H1 (cell line): Measurements from ENCODE around the gene SCGB2A2. TPM values are rescaled to one million over a fixed set of nuclear protein-coding genes. Genes with fewer than 3 reads are reported as not detected.

Experiments
- CTCF ChIA-PET: fragments of 300-600 bp; sonication (Branson Sonifier 250); formaldehyde crosslinking; loops from one replicate; lab custom pipeline; 2021; ENCODE audit not compliant: partially characterized antibody; lab: Charles Lee
- POLR2A ChIA-PET: fragments of 300-600 bp; sonication (Branson Sonifier 250); formaldehyde crosslinking; loops from one replicate; lab custom pipeline; 2021; ENCODE audit warnings: inconsistent platforms; ENCODE audit not compliant: partially characterized antibody; lab: Charles Lee
- DNase-seq, 2 experiments: peaks; one replicate each; pipeline versions ENCODE4 v3.0.0 to v3.0.0-alpha.2; 2010 to 2022; ENCODE audit warnings: low spot score in 2 of 2, low read depth in 1 of 2, mixed read lengths in 1 of 2
- FAIRE-seq: peaks from 2 replicates; lab custom pipeline; 2011; peaks lifted over from hg19 to GRCh38; lab: Jason Lieb, UNC
- H2AFZ ChIP-seq: 2 replicates; pipeline ENCODE4 v1.8.1; 2012; ENCODE audit warnings: low read length, inconsistent platforms
- H2AK5ac ChIP-seq: 2 replicates; pipeline ENCODE4 v1.6.1; 2013; ENCODE audit warnings: low read depth, low read length
- H2BK120ac ChIP-seq: replicated peaks from 2 replicates; pipeline ENCODE3; 2013; ENCODE audit warnings: low read depth, low read length, inconsistent platforms
- H2BK12ac ChIP-seq: 2 replicates; pipeline ENCODE4 v1.6.1; 2013; ENCODE audit warnings: low read depth, low read length
- H2BK15ac ChIP-seq: 2 replicates; pipeline ENCODE4 v1.6.1; 2013; ENCODE audit warnings: low read length
- H2BK20ac ChIP-seq: 2 replicates; pipeline ENCODE4 v1.6.1; 2013; ENCODE audit warnings: low read length
- H2BK5ac ChIP-seq: 2 replicates; pipeline ENCODE4 v1.6.1; 2013; ENCODE audit warnings: low read depth, low read length
- H3K14ac ChIP-seq: 2 replicates; pipeline ENCODE4 v1.6.1; 2013; ENCODE audit warnings: inconsistent platforms; ENCODE audit not compliant: insufficient read length
- H3K18ac ChIP-seq: 2 replicates; pipeline ENCODE4 v1.6.1; 2013; ENCODE audit warnings: low read length; ENCODE audit errors: extremely low read depth
- H3K23ac ChIP-seq: 2 replicates; pipeline ENCODE4 v1.6.1; 2013; ENCODE audit warnings: inconsistent platforms; ENCODE audit not compliant: insufficient read length
- H3K23me2 ChIP-seq: 2 replicates; pipeline ENCODE4 v1.6.1; 2013; ENCODE audit warnings: low read depth, low read length
- H3K27ac ChIP-seq: 2 replicates; pipeline ENCODE4 v1.6.1; 2011; ENCODE audit warnings: low read depth, low read length, inconsistent platforms
- H3K27me3 ChIP-seq, 4 experiments: replicated peaks in 1 of 4; 1 replicate in 1 of 4; 2 replicates in 3 of 4; pipeline versions ENCODE4 v1.6.1 to v1.8.1; 2011 to 2013; ENCODE audit warnings: low read length in 3 of 4, mild to moderate bottlenecking in 3 of 4, inconsistent platforms in 2 of 4, mixed read lengths in 2 of 4, moderate library complexity in 1 of 4; ENCODE audit not compliant: control insufficient read depth in 3 of 4, insufficient read depth in 3 of 4; ENCODE audit errors: extremely low read depth in 1 of 4
- H3K36me3 ChIP-seq, 4 experiments: 2 replicates each; pipeline versions ENCODE4 v1.6.1 to v1.8.1; 2011 to 2013; ENCODE audit warnings: mild to moderate bottlenecking in 4 of 4, low read length in 3 of 4, moderate library complexity in 2 of 4, control low read depth in 1 of 4, inconsistent platforms in 1 of 4; ENCODE audit not compliant: insufficient read depth in 4 of 4, control insufficient read depth in 2 of 4
- H3K4ac ChIP-seq: replicated peaks from 2 replicates; pipeline ENCODE3; 2013; ENCODE audit warnings: low read length, low read depth, mixed read lengths, inconsistent platforms; ENCODE audit not compliant: insufficient read length
- H3K4me1 ChIP-seq, 4 experiments: replicated peaks in 1 of 4; 1 replicate in 1 of 4; 2 replicates in 3 of 4; pipeline versions ENCODE4 v1.6.1 to v1.8.1; 2011 to 2013; ENCODE audit warnings: low read length in 3 of 4, inconsistent platforms in 2 of 4, mixed read lengths in 1 of 4; ENCODE audit not compliant: insufficient read depth in 4 of 4, control insufficient read depth in 3 of 4
- H3K4me2 ChIP-seq, 2 experiments: 2 replicates each; pipeline versions ENCODE4 v1.6.1 to v1.8.1; 2011 to 2013; ENCODE audit warnings: low read depth in 2 of 2, low read length in 2 of 2, control low read depth in 1 of 2, inconsistent platforms in 1 of 2, mild to moderate bottlenecking in 1 of 2; ENCODE audit not compliant: insufficient read depth in 1 of 2
- H3K4me3 ChIP-seq, 4 experiments: fragments of 200-600, 300-600 bp in 1 of 4; sonication (generic), shearing (Covaris generic), sonication (Bioruptor Twin) in 1 of 4; 2 replicates each; pipeline versions ENCODE4 v1.5.1 to v1.8.1; 2011 to 2016; ENCODE audit warnings: low read length in 4 of 4, low read depth in 3 of 4, control low read depth in 2 of 4, inconsistent platforms in 2 of 4, mild to moderate bottlenecking in 2 of 4, mixed read lengths in 1 of 4, moderate library complexity in 1 of 4; ENCODE audit not compliant: insufficient read depth in 2 of 4; ENCODE audit errors: extremely low read depth in 1 of 4
- H3K56ac ChIP-seq: replicated peaks from 2 replicates; pipeline ENCODE3; 2013; ENCODE audit warnings: low read depth, mild to moderate bottlenecking, mixed read lengths, low read length, inconsistent platforms; ENCODE audit not compliant: insufficient read length
- H3K79me1 ChIP-seq: 2 replicates; pipeline ENCODE4 v1.6.1; 2013; ENCODE audit warnings: low read depth, low read length, control low read depth
- H3K79me2 ChIP-seq, 2 experiments: 2 replicates each; pipeline versions ENCODE4 v1.6.1 to v1.8.1; 2012 to 2013; ENCODE audit warnings: low read length in 2 of 2, mild to moderate bottlenecking in 2 of 2, inconsistent platforms in 1 of 2; ENCODE audit not compliant: insufficient read depth in 2 of 2, control insufficient read depth in 1 of 2
- H3K9ac ChIP-seq, 4 experiments: replicated peaks in 1 of 4; 1 replicate in 1 of 4; 2 replicates in 3 of 4; pipeline versions ENCODE4 v1.6.1 to v1.8.1; 2011 to 2013; ENCODE audit warnings: low read depth in 3 of 4, low read length in 3 of 4, control low read depth in 2 of 4, mild to moderate bottlenecking in 2 of 4, moderate library complexity in 2 of 4, inconsistent platforms in 1 of 4; ENCODE audit errors: extremely low read depth in 1 of 4
- H3K9me3 ChIP-seq, 2 experiments: 2 replicates each; pipeline versions ENCODE4 v1.6.1 to v1.8.1; 2012 to 2013; ENCODE audit warnings: mild to moderate bottlenecking in 2 of 2, moderate library complexity in 2 of 2, control low read depth in 1 of 2, inconsistent platforms in 1 of 2, low read depth in 1 of 2, low read length in 1 of 2, mixed read lengths in 1 of 2; ENCODE audit not compliant: insufficient read depth in 2 of 2
- H4K20me1 ChIP-seq, 2 experiments: replicated peaks in 1 of 2; 2 replicates each; pipeline versions ENCODE3 to v1.8.1; 2011 to 2013; ENCODE audit warnings: inconsistent platforms in 2 of 2, low read length in 2 of 2, mild to moderate bottlenecking in 1 of 2; ENCODE audit not compliant: insufficient read depth in 2 of 2, control insufficient read depth in 1 of 2
- H4K5ac ChIP-seq: 2 replicates; pipeline ENCODE4 v1.6.1; 2013; ENCODE audit warnings: low read length, low read depth, mixed read lengths, inconsistent platforms; ENCODE audit not compliant: insufficient read length
- H4K8ac ChIP-seq: 2 replicates; pipeline ENCODE4 v1.8.0; 2013; ENCODE audit warnings: mild to moderate bottlenecking, moderate library complexity, low read length, inconsistent platforms; ENCODE audit not compliant: insufficient read depth; ENCODE audit errors: extremely low read depth
- H4K91ac ChIP-seq: replicated peaks from 2 replicates; pipeline ENCODE3; 2013; ENCODE audit warnings: low read length, mixed read lengths, inconsistent platforms; ENCODE audit not compliant: insufficient read length
- BCL11A ChIP-seq, 2 experiments: IDR thresholded peaks; one replicate each; pipeline ENCODE4 v1.6.1; 2011; ENCODE audit warnings: low read depth in 2 of 2, low read length in 2 of 2, mild to moderate bottlenecking in 2 of 2
- CEBPB ChIP-seq: IDR thresholded peaks from 2 replicates; pipeline ENCODE4 v1.6.1; 2012; ENCODE audit warnings: low read depth, low read length
- CTBP2 ChIP-seq: IDR thresholded peaks from 2 replicates; pipeline ENCODE4 v1.7.0; 2011; ENCODE audit warnings: borderline replicate concordance, mild to moderate bottlenecking, moderate library complexity, mixed read lengths, low read length; ENCODE audit not compliant: insufficient read depth, insufficient read length
- KDM1A ChIP-seq: fragments of 200-600, 300-600 bp; sonication (generic); IDR thresholded peaks from 2 replicates; pipeline ENCODE4 v1.7.1; 2016; ENCODE audit warnings: mild to moderate bottlenecking, low read length, borderline replicate concordance
- NANOG ChIP-seq: IDR thresholded peaks from 2 replicates; pipeline ENCODE4 v1.6.1; 2011; ENCODE audit warnings: low read length, low read depth, mild to moderate bottlenecking, inconsistent platforms; ENCODE audit not compliant: insufficient read depth, poor library complexity, severe bottlenecking
- POU5F1 ChIP-seq: IDR thresholded peaks from 2 replicates; pipeline ENCODE4 v1.6.1; 2011; ENCODE audit warnings: low read depth, mild to moderate bottlenecking, low read length, moderate library complexity
- RBBP5 ChIP-seq: IDR thresholded peaks from 2 replicates; pipeline ENCODE4 v1.7.1; 2012; ENCODE audit warnings: low read depth, mild to moderate bottlenecking, inconsistent platforms, low read length, moderate library complexity, borderline replicate concordance
- RNF2 ChIP-seq: fragments of 200-900, 300-1000 bp; sonication (generic); IDR thresholded peaks from 2 replicates; pipeline ENCODE4 v1.7.1; 2016; ENCODE audit warnings: borderline replicate concordance, low read depth, mild to moderate bottlenecking, antibody characterized with exemption, low read length; ENCODE audit not compliant: poor library complexity, severe bottlenecking; ENCODE audit errors: missing control alignments
- RXRA ChIP-seq: IDR thresholded peaks from 2 replicates; pipeline ENCODE4 v1.6.1; 2011; ENCODE audit warnings: low read depth, mild to moderate bottlenecking, low read length, moderate library complexity; ENCODE audit not compliant: insufficient read depth
- SIN3A ChIP-seq, 2 experiments: IDR thresholded peaks in 1 of 2; conservative IDR thresholded peaks in 1 of 2; 2 replicates each; pipeline ENCODE4 v1.6.1; 2011 to 2012; ENCODE audit warnings: low read length in 2 of 2, improper control_type of control experiment in 1 of 2, low read depth in 1 of 2, mild to moderate bottlenecking in 1 of 2
- SP2 ChIP-seq: IDR thresholded peaks from 2 replicates; pipeline ENCODE4 v1.6.1; 2012; ENCODE audit warnings: mild to moderate bottlenecking, low read length, inconsistent platforms
- SRF ChIP-seq: IDR thresholded peaks from 2 replicates; pipeline ENCODE4 v1.6.1; 2011; ENCODE audit warnings: mild to moderate bottlenecking, low read depth, low read length, moderate library complexity
- TBP ChIP-seq: IDR thresholded peaks from 2 replicates; pipeline ENCODE4 v1.6.1; 2011; ENCODE audit warnings: low read depth, low read length, improper control_type of control experiment
- ZNF274 ChIP-seq: IDR thresholded peaks from 2 replicates; pipeline ENCODE4 v1.7.0; 2012; ENCODE audit warnings: low read length, borderline replicate concordance; ENCODE audit errors: extremely low read depth
- WGBS, 2 experiments: shearing (Covaris generic) in 1 of 2; methylation state at CpG; one replicate each; pipeline versions ENCODE4 v1.1.6 to v1.1.7; 2013 to 2015; ENCODE audit warnings: low lambda C conversion rate in 2 of 2, mixed read lengths in 2 of 2, inconsistent platforms in 1 of 2, low coverage in 1 of 2, missing lambda C conversion rate in 1 of 2; ENCODE audit not compliant: insufficient replicate concordance in 2 of 2, insufficient coverage in 1 of 2, insufficient read length in 1 of 2; ENCODE audit errors: extremely low coverage in 1 of 2, missing lambda C conversion rate in 1 of 2; 5-methylcytosine and 5-hydroxymethylcytosine counted together
- polyA plus RNA-seq, 7 experiments: library from polyadenylated mRNA; depleted of rRNA in 3 of 7; stranded (reverse) in 5 of 7; unstranded in 2 of 7; fragments of >200 nt in 5 of 7; fragments of 200-250 nt in 2 of 7; gene quantifications; 1 replicate in 5 of 7; 2 replicates in 1 of 7; 4 replicates in 1 of 7; pipeline versions ENCODE4 v1.2.1 to v1.2.3, GENCODE V29; 2011 to 2013; ENCODE audit warnings: missing spikeins in 2 of 7, mixed read lengths in 2 of 7
- total RNA-seq: library from RNA; stranded (reverse); fragmentation: NEBNext Ultra II Directional; extraction: Animal tissue kit (Norgen Biotek cat#: 25700); gene quantifications from 2 replicates; pipeline ENCODE4 v1.2.1, GENCODE V29; 2021

The SCGB2A2 gene
- total and polyA plus RNA-seq, 2 of the 8 experiments (the other 6 are each of a cell fraction or from before 2014, with no cell fraction given): not detected

DNA sequence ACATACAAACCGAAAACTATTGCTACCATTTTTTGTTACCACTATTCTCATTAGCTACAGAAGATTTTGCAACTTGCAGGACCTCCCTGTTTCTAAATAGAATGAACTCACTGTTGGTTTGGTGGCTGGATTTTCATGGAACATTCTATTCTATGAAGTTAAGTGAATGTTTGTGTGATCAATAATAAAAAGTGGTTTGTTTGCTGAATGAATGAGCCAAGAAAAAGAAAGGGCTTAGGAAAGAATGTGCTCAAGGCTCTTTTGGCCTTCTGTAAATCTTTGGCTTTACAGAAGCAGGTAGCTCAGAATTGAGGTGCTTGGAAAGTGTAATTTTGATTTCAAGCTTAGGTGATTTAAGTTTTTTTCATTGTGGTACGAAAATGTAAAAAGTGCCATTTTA lies 33.8 kb upstream of the SCGB2A2 start:
- 94% methylated on average over 2 of the region's 2 CpGs; no CpG with 5 or more reads in 1 of the 2 experiments for WGBS, 2 experiments
- Histone ChIP-seq H3K14ac (no peak overlapping the region), H3K23me2 (peaks cover 3% of the 10 kb centered on the region; the same call in 1 of the 2 replicates), H3K18ac (no peak overlapping the region), H3K4me1 (no peaks in the 10 kb centered on the region), H3K36me3 (no peaks in the 10 kb centered on the region), H3K56ac (no peak overlapping the region), H3K23ac (no peak overlapping the region), H3K79me1 (no peaks in the 10 kb centered on the region), H3K4ac (no peak overlapping the region), H3K27ac (no peak overlapping the region), H2AK5ac (no peak overlapping the region), H2BK5ac (no peak overlapping the region), H2BK12ac (no peak overlapping the region), H2BK15ac (no peak overlapping the region), H2BK20ac (no peak overlapping the region), H4K91ac (no peak overlapping the region), H4K8ac (no peak overlapping the region), H3K9ac (no peak overlapping the region), H3K79me2 (no peaks in the 10 kb centered on the region), H2BK120ac (no peak overlapping the region), H3K9me3 (no peaks in the 10 kb centered on the region), H4K20me1 (peaks cover 0 to 2% of the 10 kb centered on the region in 2 experiments), H3K27me3 (peaks cover 0 to 1% (median 0%) of the 10 kb centered on the region in 4 experiments; a peak in 1 of 7 replicates), H3K4me2 (no peak overlapping the region), H2AFZ (no peak overlapping the region), H4K5ac (no peak overlapping the region), H3K4me3 (no peak overlapping the region)
- ChIA-PET CTCF (interaction anchor here (0.5 to 1.8 kb wide), 6 partner anchors 9 to 241 kb away, joined by 3 to 5 read pairs (median 4); no protein-coding TSS in a partner anchor), POLR2A (no interaction called here)
- FAIRE-seq (no peak), DNase-seq (no peak)
- no peak for TF ChIP-seq RNF2
- no peak for TF ChIP-seq TBP
- TF ChIP-seq BCL11A (IDR thresholded peaks at IDR 0.05; ENCODE audit: low read depth in 2 of 2, low read length in 2 of 2): no peak
- no peak for TF ChIP-seq NANOG
- no peak for TF ChIP-seq CTBP2
- no peak for TF ChIP-seq SIN3A (conservative IDR thresholded peaks at IDR 0.05 in 1 of 2, IDR thresholded peaks at IDR 0.05 in 1 of 2; ENCODE audit: low read depth in 1 of 2, low read length in 2 of 2)
- TF ChIP-seq SRF: no peak
- no peak for TF ChIP-seq SP2
- TF ChIP-seq CEBPB: no peak
- TF ChIP-seq POU5F1: no peak
- TF ChIP-seq KDM1A: no peak
- TF ChIP-seq RXRA: no peak
- TF ChIP-seq RBBP5: no peak
- no peak for TF ChIP-seq ZNF274
